HL-60 (cell line): ENCODE measurements around the gene SDF4.

Experiments used
- POLR2AphosphoS5 ChIP-seq: IDR thresholded peaks from 2 replicates; pipeline ENCODE4 v1.6.1; 2012; ENCODE audit warnings: low read depth
- TF ChIP-seq, protein P1 (sequence below): IDR thresholded peaks from one replicate; pipeline ENCODE4 v1.5.1; 2011; ENCODE audit warnings: low read length, control low read depth, inconsistent platforms; ENCODE audit not compliant: insufficient read depth

- TF ChIP-seq, protein P1, sequence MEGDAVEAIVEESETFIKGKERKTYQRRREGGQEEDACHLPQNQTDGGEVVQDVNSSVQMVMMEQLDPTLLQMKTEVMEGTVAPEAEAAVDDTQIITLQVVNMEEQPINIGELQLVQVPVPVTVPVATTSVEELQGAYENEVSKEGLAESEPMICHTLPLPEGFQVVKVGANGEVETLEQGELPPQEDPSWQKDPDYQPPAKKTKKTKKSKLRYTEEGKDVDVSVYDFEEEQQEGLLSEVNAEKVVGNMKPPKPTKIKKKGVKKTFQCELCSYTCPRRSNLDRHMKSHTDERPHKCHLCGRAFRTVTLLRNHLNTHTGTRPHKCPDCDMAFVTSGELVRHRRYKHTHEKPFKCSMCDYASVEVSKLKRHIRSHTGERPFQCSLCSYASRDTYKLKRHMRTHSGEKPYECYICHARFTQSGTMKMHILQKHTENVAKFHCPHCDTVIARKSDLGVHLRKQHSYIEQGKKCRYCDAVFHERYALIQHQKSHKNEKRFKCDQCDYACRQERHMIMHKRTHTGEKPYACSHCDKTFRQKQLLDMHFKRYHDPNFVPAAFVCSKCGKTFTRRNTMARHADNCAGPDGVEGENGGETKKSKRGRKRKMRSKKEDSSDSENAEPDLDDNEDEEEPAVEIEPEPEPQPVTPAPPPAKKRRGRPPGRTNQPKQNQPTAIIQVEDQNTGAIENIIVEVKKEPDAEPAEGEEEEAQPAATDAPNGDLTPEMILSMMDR: no peak
- no peak for TF ChIP-seq POLR2AphosphoS5
Observed at GRCh38 chr1:1196431-1197187, 35.2 kb downstream of the SDF4 start.
